ENCODE data around the gene CCNG2. TPM values are rescaled to one million over a fixed set of nuclear protein-coding genes. Genes with fewer than 3 reads are reported as not detected.

The CCNG2 gene
- total RNA-seq, 1 experiment from 2014 or later, result 44.2 TPM

GRCh38 chr4:77157859-77158486 is 966 bp downstream of the CCNG2 start:
- H3K9me2 ChIP-seq (ENCODE audit: insufficient read depth), result no peaks in the 10 kb centered on the region
- intact Hi-C loops (cut with micrococcal nuclease; ENCODE audit: unreplicated experiment), result loop anchor here (1.0 to 5.0 kb wide), 3 partner anchors 53 to 206 kb away; no protein-coding TSS in a partner anchor
- H3K27ac ChIP-seq, result peak overlapping the region; percentile 76
- TF ChIP-seq, protein P1, sequence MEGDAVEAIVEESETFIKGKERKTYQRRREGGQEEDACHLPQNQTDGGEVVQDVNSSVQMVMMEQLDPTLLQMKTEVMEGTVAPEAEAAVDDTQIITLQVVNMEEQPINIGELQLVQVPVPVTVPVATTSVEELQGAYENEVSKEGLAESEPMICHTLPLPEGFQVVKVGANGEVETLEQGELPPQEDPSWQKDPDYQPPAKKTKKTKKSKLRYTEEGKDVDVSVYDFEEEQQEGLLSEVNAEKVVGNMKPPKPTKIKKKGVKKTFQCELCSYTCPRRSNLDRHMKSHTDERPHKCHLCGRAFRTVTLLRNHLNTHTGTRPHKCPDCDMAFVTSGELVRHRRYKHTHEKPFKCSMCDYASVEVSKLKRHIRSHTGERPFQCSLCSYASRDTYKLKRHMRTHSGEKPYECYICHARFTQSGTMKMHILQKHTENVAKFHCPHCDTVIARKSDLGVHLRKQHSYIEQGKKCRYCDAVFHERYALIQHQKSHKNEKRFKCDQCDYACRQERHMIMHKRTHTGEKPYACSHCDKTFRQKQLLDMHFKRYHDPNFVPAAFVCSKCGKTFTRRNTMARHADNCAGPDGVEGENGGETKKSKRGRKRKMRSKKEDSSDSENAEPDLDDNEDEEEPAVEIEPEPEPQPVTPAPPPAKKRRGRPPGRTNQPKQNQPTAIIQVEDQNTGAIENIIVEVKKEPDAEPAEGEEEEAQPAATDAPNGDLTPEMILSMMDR (conservative IDR thresholded peaks at IDR 0.05), result no peak
- no peak for TF ChIP-seq EZH2 (IDR thresholded peaks at IDR 0.05; ENCODE audit: low read depth)
- no peaks in the 10 kb centered on the region for H3K9me3 ChIP-seq (ENCODE audit: insufficient read depth, low read depth)
- peak overlapping the region; percentile 77 for H2AFZ ChIP-seq
- CTCF ChIA-PET, result no interaction called here
- H3K36me3 ChIP-seq (ENCODE audit: low read depth), result peaks cover 17% of the 10 kb centered on the region
- peaks cover 21% of the 10 kb centered on the region; the same call in 1 of the 2 replicates for H3F3A ChIP-seq (ENCODE audit: insufficient read depth, low read depth)
- DNase-seq, result peak; percentile 70 to 78
- H3K27me3 ChIP-seq (ENCODE audit: insufficient read depth, low read depth), result no peaks in the 10 kb centered on the region
- POLR2A ChIA-PET (ENCODE audit: unreplicated experiment), result no interaction called here
- H3K4me1 ChIP-seq (replicated peaks; ENCODE audit: insufficient read depth), result peaks cover 37% of the 10 kb centered on the region
- H3K4me2 ChIP-seq, result peak overlapping the region; percentile 93
- no TSS peak for BruUV-seq (replicated peaks)
- peak overlapping the region; percentile 61 for H3K4me3 ChIP-seq
- H4K20me1 ChIP-seq (ENCODE audit: insufficient read depth), result no peaks in the 10 kb centered on the region
- H3K79me2 ChIP-seq (ENCODE audit: low read depth), result peaks cover 27% of the 10 kb centered on the region

DNA sequence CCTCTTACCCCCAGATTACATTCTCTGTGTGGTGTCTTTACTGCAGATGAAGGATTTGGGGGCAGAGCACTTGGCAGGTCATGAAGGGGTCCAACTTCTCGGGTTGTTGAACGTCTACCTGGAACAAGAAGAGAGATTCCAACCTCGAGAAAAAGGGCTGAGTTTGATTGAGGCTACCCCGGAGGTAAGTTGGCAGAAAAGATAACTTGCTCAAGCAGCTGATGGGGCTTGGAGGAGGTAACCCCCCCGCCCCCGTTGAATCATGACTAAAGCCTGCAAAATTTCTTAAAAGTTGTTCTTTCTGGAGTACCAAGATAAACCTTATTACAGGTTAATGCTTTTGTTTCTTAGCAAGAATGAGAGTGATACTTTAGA is 1.5 kb downstream of the CCNG2 start:
- no peak for DNase-seq
- peaks cover 32% of the 10 kb centered on the region for H3K4me1 ChIP-seq (replicated peaks; ENCODE audit: insufficient read depth)
- no TSS peak for BruUV-seq (replicated peaks)
- H3F3A ChIP-seq (ENCODE audit: insufficient read depth, low read depth), result peaks cover 21% of the 10 kb centered on the region; the same call in 1 of the 2 replicates
- POLR2A ChIA-PET (ENCODE audit: unreplicated experiment), result no interaction called here
- H3K36me3 ChIP-seq (ENCODE audit: low read depth), result peaks cover 22% of the 10 kb centered on the region
- H3K9me3 ChIP-seq (ENCODE audit: insufficient read depth, low read depth), result no peaks in the 10 kb centered on the region
- intact Hi-C loops (cut with micrococcal nuclease; ENCODE audit: unreplicated experiment), result loop anchor here (1.0 to 5.0 kb wide), 3 partner anchors 54 to 206 kb away; no protein-coding TSS in a partner anchor
- H3K79me2 ChIP-seq (ENCODE audit: low read depth), result peaks cover 27% of the 10 kb centered on the region
- H4K20me1 ChIP-seq (ENCODE audit: insufficient read depth), result no peaks in the 10 kb centered on the region
- peak overlapping the region; percentile 77; the same call in 1 of the 2 replicates for H2AFZ ChIP-seq
- H3K9me2 ChIP-seq (ENCODE audit: insufficient read depth), result no peaks in the 10 kb centered on the region
- H3K27ac ChIP-seq, result peak overlapping the region; percentile 36; the same call in 1 of the 2 replicates
- CTCF ChIA-PET, result no interaction called here
- peak overlapping the region; percentile 61 for H3K4me3 ChIP-seq
- no peak for TF ChIP-seq EZH2 (IDR thresholded peaks at IDR 0.05; ENCODE audit: low read depth)
- no peaks in the 10 kb centered on the region for H3K27me3 ChIP-seq (ENCODE audit: insufficient read depth, low read depth)
- peak overlapping the region; percentile 93 for H3K4me2 ChIP-seq

GRCh38 chr4:77159806-77160205 is 2.8 kb downstream of the CCNG2 start:
- POLR2A ChIA-PET (ENCODE audit: unreplicated experiment), result no interaction called here
- BruUV-seq (replicated peaks), result no TSS peak
- Histone ChIP-seq H3F3A (ENCODE audit: insufficient read depth, low read depth) (peaks cover 18% of the 10 kb centered on the region; the same call in 1 of the 2 replicates), H3K27me3 (ENCODE audit: insufficient read depth, low read depth) (no peaks in the 10 kb centered on the region), H3K36me3 (ENCODE audit: low read depth) (peaks cover 32% of the 10 kb centered on the region), H3K4me3 (no peak overlapping the region), H3K4me1 (replicated peaks; ENCODE audit: insufficient read depth) (peaks cover 25% of the 10 kb centered on the region), H4K20me1 (ENCODE audit: insufficient read depth) (no peaks in the 10 kb centered on the region), H3K9me2 (ENCODE audit: insufficient read depth) (no peaks in the 10 kb centered on the region), H3K9me3 (ENCODE audit: insufficient read depth, low read depth) (no peaks in the 10 kb centered on the region), H2AFZ (no peak overlapping the region), H3K79me2 (ENCODE audit: low read depth) (peaks cover 27% of the 10 kb centered on the region), H3K27ac (no peak overlapping the region), H3K4me2 (0 out of 2 replicates have a peak overlapping the region, but pooled peaks have one; percentile 93)
- DNase-seq, result no peak
- CTCF ChIA-PET, result interaction anchor here (0.6 kb wide), 1 partner anchor 1670 kb away, joined by 5 read pairs; no protein-coding TSS in a partner anchor
- intact Hi-C loops (cut with micrococcal nuclease; ENCODE audit: unreplicated experiment), result loop anchor here (2.0 to 5.0 kb wide), 2 partner anchors 55 to 208 kb away; no protein-coding TSS in a partner anchor
- TF ChIP-seq, protein P1 (conservative IDR thresholded peaks at IDR 0.05), result no peak
- no peak for TF ChIP-seq EZH2 (IDR thresholded peaks at IDR 0.05; ENCODE audit: low read depth)

Measured in PC-9 (cell line).